Measurements from ENCODE around the gene LPIN2.
"Not testable (repeated sequence)": the region's sequence is repeated elsewhere in the genome, so short reads cannot be mapped to it uniquely, and the experiment has no call there.

Gene LPIN2

GRCh38 chr18:3010086-3010485 lies 2.9 kb downstream of the LPIN2 start:
- no peak for DNase-seq
- H3K9me3 ChIP-seq (ENCODE audit: severe bottlenecking) = no peaks in the 10 kb centered on the region
- H3K36me3 ChIP-seq = peaks cover 41% of the 10 kb centered on the region
- H3K27me3 ChIP-seq (ENCODE audit: insufficient read depth, low read depth, severe bottlenecking) = no peaks in the 10 kb centered on the region
- no peak for TF ChIP-seq CTCF (IDR thresholded peaks at IDR 0.05; ENCODE audit: low read depth, low read length)
- no peak overlapping the region for H3K4me3 ChIP-seq (ENCODE audit: low read depth, low read length)
- no peak overlapping the region for H3K27ac ChIP-seq

DNA sequence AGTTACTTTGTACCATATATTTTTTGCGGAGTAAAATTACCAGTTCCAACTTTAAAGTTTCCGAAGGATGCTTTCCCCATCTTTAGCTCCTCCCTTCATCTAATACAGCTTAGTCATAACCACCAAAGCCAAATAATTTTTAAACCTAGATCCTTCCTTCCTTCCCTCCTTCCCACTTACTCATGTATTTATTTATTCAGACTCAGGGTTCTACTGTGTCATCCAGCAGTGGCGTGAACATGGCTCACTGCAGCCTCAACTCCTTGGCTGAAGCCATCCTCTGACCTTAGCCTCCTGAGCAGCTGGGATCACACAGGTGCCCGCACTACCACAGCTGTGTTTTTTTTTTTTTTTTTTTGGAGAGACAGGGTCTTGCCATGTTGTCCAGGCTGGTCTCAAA lies 4.4 kb downstream of the LPIN2 start:
- no peak for TF ChIP-seq CTCF (IDR thresholded peaks at IDR 0.05; ENCODE audit: low read depth, low read length)
- no peak for DNase-seq
- Histone ChIP-seq H3K4me3 (ENCODE audit: low read depth, low read length) (no peak overlapping the region), H3K27me3 (ENCODE audit: insufficient read depth, low read depth, severe bottlenecking) (no peaks in the 10 kb centered on the region), H3K27ac (no peak overlapping the region), H3K9me3 (ENCODE audit: severe bottlenecking) (no peaks in the 10 kb centered on the region), H3K36me3 (peaks cover 48% of the 10 kb centered on the region)

GRCh38 chr18:3007491-3007890 lies 5.5 kb downstream of the LPIN2 start:
- Histone ChIP-seq H3K27ac (no peak overlapping the region), H3K4me3 (ENCODE audit: low read depth, low read length) (no peak overlapping the region), H3K36me3 (peaks cover 51% of the 10 kb centered on the region), H3K9me3 (ENCODE audit: severe bottlenecking) (no peaks in the 10 kb centered on the region), H3K27me3 (ENCODE audit: insufficient read depth, low read depth, severe bottlenecking) (no peaks in the 10 kb centered on the region)
- no peak for TF ChIP-seq CTCF (IDR thresholded peaks at IDR 0.05; ENCODE audit: low read depth, low read length)
- DNase-seq = no peak

- Histone ChIP-seq H3K36me3 (peaks cover 38% of the 10 kb centered on the region), H3K27me3 (ENCODE audit: insufficient read depth, low read depth, severe bottlenecking) (no peaks in the 10 kb centered on the region), H3K9me3 (ENCODE audit: severe bottlenecking) (no peaks in the 10 kb centered on the region), H3K27ac (no peak overlapping the region), H3K4me3 (ENCODE audit: low read depth, low read length) (no peak overlapping the region)
- no peak for DNase-seq
- no peak for TF ChIP-seq CTCF (IDR thresholded peaks at IDR 0.05; ENCODE audit: low read depth, low read length)
Observed at GRCh38 chr18:3005462-3005861, 7.5 kb downstream of the LPIN2 start.

DNA sequence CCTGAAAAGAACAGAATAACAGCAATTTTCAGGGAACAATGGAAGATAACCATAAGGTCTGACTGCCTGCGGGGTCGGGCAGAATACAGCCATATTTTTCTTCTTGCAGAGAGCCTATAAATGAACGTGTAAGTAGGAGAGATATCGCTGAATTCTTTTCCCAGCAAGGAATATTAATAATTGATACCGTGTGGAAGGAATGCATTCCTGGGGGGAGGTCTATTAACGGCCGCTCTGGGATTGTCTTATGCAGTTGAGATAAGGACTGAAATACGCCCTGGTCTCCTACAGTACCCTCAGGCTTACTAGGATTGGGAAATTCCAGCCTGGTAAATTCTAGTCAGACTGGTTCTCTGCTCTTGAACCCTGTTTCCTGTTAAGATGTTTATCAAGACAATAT lies 9.2 kb downstream of the LPIN2 start:
- DNase-seq; H3K9me3 ChIP-seq (ENCODE audit: severe bottlenecking); H3K27me3 ChIP-seq (ENCODE audit: insufficient read depth, low read depth, severe bottlenecking); H3K27ac ChIP-seq; H3K4me3 ChIP-seq (ENCODE audit: low read depth, low read length): not testable (repeated sequence)
- peaks cover 30% of the 10 kb centered on the region for H3K36me3 ChIP-seq

DNA sequence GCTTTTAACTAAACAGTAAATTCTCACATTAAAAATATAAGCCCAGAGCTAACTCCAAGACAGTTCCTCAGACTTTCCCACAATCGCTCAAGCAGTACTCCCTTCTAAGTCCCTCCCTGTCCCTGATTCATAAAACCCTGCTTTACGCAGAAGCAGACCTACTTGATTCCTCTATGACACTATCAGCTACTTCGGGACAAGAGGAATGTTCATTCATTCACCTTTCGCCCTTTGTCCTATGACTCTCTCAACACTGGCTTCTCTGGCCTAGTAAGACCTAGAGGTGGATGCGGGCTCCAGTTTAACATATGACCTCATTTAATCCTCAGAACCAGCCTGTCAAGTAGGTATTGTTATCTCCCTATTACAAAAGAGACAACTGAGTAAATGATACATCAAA lies 10.2 kb downstream of the LPIN2 start:
- H3K27ac ChIP-seq = no peak overlapping the region
- no peak overlapping the region for H3K4me3 ChIP-seq (ENCODE audit: low read depth, low read length)
- no peaks in the 10 kb centered on the region for H3K9me3 ChIP-seq (ENCODE audit: severe bottlenecking)
- H3K36me3 ChIP-seq = peaks cover 22% of the 10 kb centered on the region
- H3K27me3 ChIP-seq (ENCODE audit: insufficient read depth, low read depth, severe bottlenecking) = no peaks in the 10 kb centered on the region
- no peak for TF ChIP-seq CTCF (IDR thresholded peaks at IDR 0.05; ENCODE audit: low read depth, low read length)
- no peak for DNase-seq
